ENCODE data around the gene CLSTN2. TPM values are rescaled to one million over a fixed set of nuclear protein-coding genes. Genes with fewer than 3 reads are reported as not detected.

The CLSTN2 gene
- total and polyA plus RNA-seq, 2 of the 8 experiments (the other 6 are each of a cell fraction or from before 2014, with no cell fraction given) = 0.39 to 0.52 TPM

DNA sequence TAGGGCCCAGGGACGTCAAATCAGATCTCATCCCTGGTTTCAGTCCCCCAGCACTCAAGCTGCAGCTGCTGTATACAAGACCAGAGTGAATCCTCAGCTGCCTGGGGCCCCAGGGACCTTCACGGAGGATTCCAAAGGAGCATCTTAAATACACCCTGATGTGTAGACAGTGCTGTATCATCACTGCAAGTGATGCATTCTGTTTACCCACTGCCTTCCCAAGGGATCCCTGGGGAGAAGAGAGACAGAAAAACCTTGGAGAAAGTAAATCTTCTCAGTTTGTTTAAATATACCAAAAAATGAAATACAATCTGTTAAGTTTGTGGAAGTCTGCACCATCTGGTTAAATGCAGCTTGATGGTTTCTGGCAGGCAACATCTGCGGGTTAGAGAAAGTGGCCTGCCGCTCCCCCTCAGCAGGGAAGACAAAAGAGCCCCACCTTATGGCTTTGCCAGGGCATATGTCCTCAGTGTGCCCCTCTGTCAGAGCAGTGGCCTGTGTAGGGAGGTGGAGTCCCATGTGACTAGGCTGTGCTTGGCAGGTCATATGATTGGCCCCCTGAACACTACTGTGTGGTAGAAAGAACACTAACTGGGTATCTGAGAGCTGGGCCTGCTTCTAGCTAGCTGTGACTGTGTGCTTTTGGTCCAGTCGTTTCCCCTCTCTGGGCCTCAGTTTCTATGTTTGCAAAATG is 520.7 kb downstream of the CLSTN2 start (continued):
- TF ChIP-seq SUZ12 (IDR thresholded peaks at IDR 0.05; ENCODE audit: low read length) = no peak
- no peak for TF ChIP-seq TBP (IDR thresholded peaks at IDR 0.05; ENCODE audit: low read depth, low read length)
- no peak for TF ChIP-seq CHD2 (IDR thresholded peaks at IDR 0.05; ENCODE audit: low read length)

Data from H1 (cell line).